B cell (primary cell): ENCODE results near the gene RNF25. TPM values are rescaled to one million over a fixed set of nuclear protein-coding genes. Genes with fewer than 3 reads are reported as not detected.

Experiments used
- polyA plus RNA-seq: library from polyadenylated mRNA; depleted of rRNA; stranded (reverse); fragments of >200 nt; gene quantifications from 2 replicates; pipeline ENCODE4 v1.2.3, GENCODE V29; 2012
- total RNA-seq, 2 donors: library from RNA; stranded (reverse); fragments of 120-200 nt in 1 of 2; gene quantifications; 1 replicate in 1 of 2; 2 replicates in 1 of 2; pipeline versions ENCODE4 v1.2.3 to v1.2.4, GENCODE V29; 2013 to 2022

RNF25 gene
- total and polyA plus RNA-seq, 2 donors (not counting 1 experiment from before 2014, with no cell fraction given) = 31.7 to 35.6 TPM

Other genes with a start within 250 kb of the RNF25 start
- 29.0 and 32.4 TPM in 2 replicates for gene USP37, start 103.7 kb downstream of the RNF25 start, total RNA-seq
- gene USP37, start 103.7 kb downstream of the RNF25 start, polyA plus RNA-seq = 3.1 and 5.2 TPM in 2 replicates
- gene CNOT9, start 103.2 kb downstream of the RNF25 start, total RNA-seq = 54.5 and 66.9 TPM in 2 replicates
- 27.7 and 28.0 TPM in 2 replicates for gene CNOT9, start 103.2 kb downstream of the RNF25 start, polyA plus RNA-seq
- gene PLCD4, start 64.1 kb downstream of the RNF25 start, total RNA-seq = 0.62 TPM in 1 of 2 replicates, not detected in the other
- gene PLCD4, start 64.1 kb downstream of the RNF25 start, polyA plus RNA-seq = 0.14 and 0.25 TPM in 2 replicates
- gene ZNF142, start 12.4 kb downstream of the RNF25 start, total RNA-seq = 51.1 and 56.1 TPM in 2 replicates
- 23.5 and 26.7 TPM in 2 replicates for gene ZNF142, start 12.4 kb downstream of the RNF25 start, polyA plus RNA-seq
- gene BCS1L, start 12.3 kb downstream of the RNF25 start, total RNA-seq = 56.1 and 60.1 TPM in 2 replicates
- gene BCS1L, start 12.3 kb downstream of the RNF25 start, polyA plus RNA-seq = 84.4 and 104 TPM in 2 replicates
- 41.3 and 42.9 TPM in 2 replicates for gene STK36, start 84 bp upstream of the RNF25 start, total RNA-seq
- 29.0 and 29.4 TPM in 2 replicates for gene STK36, start 84 bp upstream of the RNF25 start, polyA plus RNA-seq
- 30.6 and 33.8 TPM in 2 replicates for gene TTLL4, start 38.8 kb upstream of the RNF25 start, total RNA-seq
- 21.0 and 21.2 TPM in 2 replicates for gene TTLL4, start 38.8 kb upstream of the RNF25 start, polyA plus RNA-seq
- gene CYP27A1, start 110.1 kb upstream of the RNF25 start, total RNA-seq = 0.29 and 0.39 TPM in 2 replicates
- 0.25 and 1.1 TPM in 2 replicates for gene CYP27A1, start 110.1 kb upstream of the RNF25 start, polyA plus RNA-seq
- gene PRKAG3, start 159.8 kb upstream of the RNF25 start, total RNA-seq = not detected in 2 replicates
- gene PRKAG3, start 159.8 kb upstream of the RNF25 start, polyA plus RNA-seq = not detected in 2 replicates
- gene WNT6, start 187.8 kb upstream of the RNF25 start, total RNA-seq = 0.84 and 1.2 TPM in 2 replicates
- 0.75 and 2.0 TPM in 2 replicates for gene WNT6, start 187.8 kb upstream of the RNF25 start, polyA plus RNA-seq
- gene WNT10A, start 208.8 kb upstream of the RNF25 start, total RNA-seq = 36.6 and 44.9 TPM in 2 replicates
- 15.2 and 24.5 TPM in 2 replicates for gene WNT10A, start 208.8 kb upstream of the RNF25 start, polyA plus RNA-seq